ENCODE data around the gene RNASEH2A.
A peak's percentile ranks its signal among the peaks of the same experiment; 100 is the strongest.

The RNASEH2A gene

GRCh38 chr19:12782424-12783290, 23.7 kb upstream of the RNASEH2A start:
- DNase-seq (ENCODE audit: low spot score): peak; percentile 88

- DNase-seq (ENCODE audit: low spot score): no peak
Observed at GRCh38 chr19:12783291-12783848, 23.0 kb upstream of the RNASEH2A start.

- DNase-seq (ENCODE audit: low spot score): no peak
Observed at GRCh38 chr19:12783849-12784393, 22.5 kb upstream of the RNASEH2A start.

- no peak for DNase-seq (ENCODE audit: low spot score)
Observed at GRCh38 chr19:12784394-12784870, 22.0 kb upstream of the RNASEH2A start.

GRCh38 chr19:12784871-12785430, 21.4 kb upstream of the RNASEH2A start:
- no peak for DNase-seq (ENCODE audit: low spot score)

GRCh38 chr19:12785431-12786031, 20.9 kb upstream of the RNASEH2A start:
- DNase-seq (ENCODE audit: low spot score): no peak

- DNase-seq (ENCODE audit: low spot score): no peak
Observed at GRCh38 chr19:12786141-12786870, 20.1 kb upstream of the RNASEH2A start.

GRCh38 chr19:12786952-12787351, 19.4 kb upstream of the RNASEH2A start:
- no peak for DNase-seq (ENCODE audit: low spot score)

- no peak for DNase-seq (ENCODE audit: low spot score)
Observed at GRCh38 chr19:12787458-12787857, 18.9 kb upstream of the RNASEH2A start.

GRCh38 chr19:12788042-12788681, 18.2 kb upstream of the RNASEH2A start:
- no peak for DNase-seq (ENCODE audit: low spot score)

- peak; percentile 77 for DNase-seq (ENCODE audit: low spot score)
Observed at GRCh38 chr19:12788682-12789097, 17.7 kb upstream of the RNASEH2A start.

- no peak for DNase-seq (ENCODE audit: low spot score)
Observed at GRCh38 chr19:12789098-12789903, 17.1 kb upstream of the RNASEH2A start.

- peak; percentile 95 for DNase-seq (ENCODE audit: low spot score)
Observed at GRCh38 chr19:12789904-12790619, 16.3 kb upstream of the RNASEH2A start.

GRCh38 chr19:12790628-12791344, 15.6 kb upstream of the RNASEH2A start:
- DNase-seq (ENCODE audit: low spot score): no peak

GRCh38 chr19:12791345-12792050, 14.9 kb upstream of the RNASEH2A start, which contains the start of gene JUNB:
TSS of gene JUNB (plus strand) at chr19:12791486. CDS start at chr19:12791772, 286 bp downstream.
- peak; percentile 91 for DNase-seq (ENCODE audit: low spot score)

- peak; percentile 48 for DNase-seq (ENCODE audit: low spot score)
Observed at GRCh38 chr19:12792051-12792852, 14.1 kb upstream of the RNASEH2A start.

- no peak for DNase-seq (ENCODE audit: low spot score)
Observed at GRCh38 chr19:12792853-12793289, 13.5 kb upstream of the RNASEH2A start.

Measured in D341Med (cell line).